IMR-90 (cell line): ENCODE results near the gene MAP3K5. TPM values are rescaled to one million over a fixed set of nuclear protein-coding genes. Genes with fewer than 3 reads are reported as not detected.

Source experiments
- ATAC-seq: fragments of 200-7000 bp; cut with Tn5 transposase; 2 replicates; pipeline ENCODE4 v1.9.1; 2020; ENCODE audit warnings: low read depth, mild to moderate bottlenecking, moderate library complexity
- BruUV-seq: library from RNA; stranded (reverse); fragments of 400-500 nt; replicated peaks from 2 replicates; lab custom pipeline; 2021; lab: Mats Ljungman, UMichigan
- CTCF ChIA-PET: fragments of 300-600 bp; formaldehyde crosslinking; extraction: SDS; loops from one replicate; lab custom pipeline; 2021; ENCODE audit warnings: antibody characterized with exemption; lab: Yijun Ruan, JAX
- POLR2A ChIA-PET: fragments of 300-600 bp; sonication (Branson Sonifier 250); formaldehyde crosslinking; loops from one replicate; lab custom pipeline; 2022; ENCODE audit warnings: antibody characterized with exemption; ENCODE audit not compliant: unreplicated experiment; lab: Charles Lee
- DNase-seq: peaks from one replicate; pipeline ENCODE4 v3.0.0; 2013
- H2AFZ ChIP-seq: replicated peaks from 2 replicates; pipeline ENCODE3; 2013; ENCODE audit warnings: low read length, mild to moderate bottlenecking; ENCODE audit not compliant: poor library complexity
- H2AK5ac ChIP-seq: 2 replicates; pipeline ENCODE4 v1.6.1; 2013; ENCODE audit warnings: low read depth, low read length, inconsistent platforms
- H2AK9ac ChIP-seq: replicated peaks from 2 replicates; pipeline ENCODE3; 2013; ENCODE audit warnings: mild to moderate bottlenecking, low read depth, low read length, moderate library complexity; ENCODE audit not compliant: poor library complexity
- H2BK120ac ChIP-seq: 2 replicates; pipeline ENCODE4 v1.6.1; 2013; ENCODE audit warnings: low read depth, low read length, inconsistent platforms
- H2BK15ac ChIP-seq: 3 replicates; pipeline ENCODE4 v1.6.1; 2013; ENCODE audit warnings: low read depth, low read length, inconsistent platforms
- H2BK20ac ChIP-seq: 2 replicates; pipeline ENCODE4 v1.6.1; 2013; ENCODE audit warnings: low read depth, mild to moderate bottlenecking, inconsistent platforms, low read length, moderate library complexity
- H2BK5ac ChIP-seq: 2 replicates; pipeline ENCODE4 v1.6.1; 2013; ENCODE audit warnings: mild to moderate bottlenecking, low read depth, low read length, inconsistent platforms; ENCODE audit not compliant: poor library complexity, severe bottlenecking
- H3K14ac ChIP-seq: replicated peaks from 2 replicates; pipeline ENCODE4 v1.6.1; 2013; ENCODE audit warnings: low read depth, low read length, inconsistent platforms
- H3K18ac ChIP-seq: 2 replicates; pipeline ENCODE4 v1.6.1; 2013; ENCODE audit warnings: low read depth, low read length, control low read depth
- H3K23ac ChIP-seq: 2 replicates; pipeline ENCODE4 v1.6.1; 2013; ENCODE audit warnings: low read depth, low read length, inconsistent platforms
- H3K27ac ChIP-seq: 2 replicates; pipeline ENCODE4 v1.5.1; 2013; ENCODE audit warnings: mild to moderate bottlenecking, control low read depth, low read length; ENCODE audit not compliant: insufficient read depth
- H3K27me3 ChIP-seq: 2 replicates; pipeline ENCODE4 v1.6.1; 2013; ENCODE audit warnings: low read length; ENCODE audit not compliant: control insufficient read depth, insufficient read depth
- H3K36me3 ChIP-seq: 2 replicates; pipeline ENCODE4 v1.6.1; 2013; ENCODE audit warnings: low read length, mixed read lengths; ENCODE audit not compliant: control insufficient read depth, insufficient read depth
- H3K4ac ChIP-seq: 2 replicates; pipeline ENCODE4 v1.6.1; 2013; ENCODE audit warnings: low read depth, low read length, inconsistent platforms
- H3K4me1 ChIP-seq: 2 replicates; pipeline ENCODE4 v1.6.1; 2013; ENCODE audit warnings: low read length, mixed read lengths; ENCODE audit not compliant: control insufficient read depth, insufficient read depth
- H3K4me2 ChIP-seq: 2 replicates; pipeline ENCODE4 v1.6.1; 2013; ENCODE audit warnings: low read depth, mild to moderate bottlenecking, control low read depth, low read length, moderate library complexity
- H3K4me3 ChIP-seq: 2 replicates; pipeline ENCODE4 v1.5.1; 2013; ENCODE audit warnings: low read depth, mild to moderate bottlenecking, control low read depth, low read length, moderate library complexity; ENCODE audit not compliant: insufficient read depth
- H3K56ac ChIP-seq: 2 replicates; pipeline ENCODE4 v1.6.1; 2013; ENCODE audit warnings: low read length, inconsistent platforms; ENCODE audit not compliant: insufficient read depth; ENCODE audit errors: extremely low read depth
- H3K79me1 ChIP-seq, 2 experiments: 2 replicates each; pipeline ENCODE4 v1.6.1; 2013; ENCODE audit warnings: low read length in 2 of 2, inconsistent platforms in 1 of 2, low read depth in 1 of 2
- H3K9ac ChIP-seq: 2 replicates; pipeline ENCODE4 v1.6.1; 2013; ENCODE audit warnings: low read depth, low read length, control low read depth
- H3K9me1 ChIP-seq: 2 replicates; pipeline ENCODE4 v1.6.1; 2013; ENCODE audit warnings: low read length, inconsistent platforms; ENCODE audit not compliant: insufficient read depth
- H3K9me3 ChIP-seq: 2 replicates; pipeline ENCODE4 v1.6.1; 2013; ENCODE audit warnings: low read length; ENCODE audit not compliant: control insufficient read depth, insufficient read depth
- H4K20me1 ChIP-seq: 2 replicates; pipeline ENCODE4 v1.6.1; 2013; ENCODE audit warnings: low read length, inconsistent platforms; ENCODE audit not compliant: insufficient read depth
- H4K5ac ChIP-seq: 2 replicates; pipeline ENCODE4 v1.6.1; 2013; ENCODE audit warnings: mild to moderate bottlenecking, low read depth, low read length, control low read depth
- H4K8ac ChIP-seq, 2 experiments: 2 replicates each; pipeline ENCODE4 v1.6.1; 2013; ENCODE audit warnings: low read depth in 2 of 2, low read length in 2 of 2, control low read depth in 1 of 2, inconsistent platforms in 1 of 2
- H4K91ac ChIP-seq: 2 replicates; pipeline ENCODE4 v1.6.1; 2013; ENCODE audit warnings: low read depth, low read length, inconsistent platforms; ENCODE audit not compliant: insufficient read depth
- BHLHE40 ChIP-seq: fragments of 150-350 bp; IDR thresholded peaks from 2 replicates; pipeline ENCODE4 v1.6.1; 2016; ENCODE audit warnings: mild to moderate bottlenecking, low read depth, low read length
- CEBPB ChIP-seq: IDR thresholded peaks from 2 replicates; pipeline ENCODE4 v1.6.1; 2012; ENCODE audit warnings: low read depth, low read length, improper control_type of control experiment
- CHD1 ChIP-seq: IDR thresholded peaks from 2 replicates; pipeline ENCODE4 v1.6.1; 2012; ENCODE audit warnings: low read depth, low read length, improper control_type of control experiment
- FOS ChIP-seq: fragments of 150-350 bp; IDR thresholded peaks from 2 replicates; pipeline ENCODE4 v1.6.1; 2016; ENCODE audit warnings: low read depth, low read length
- MAFK ChIP-seq: IDR thresholded peaks from 2 replicates; pipeline ENCODE4 v1.6.1; 2012; ENCODE audit warnings: low read depth, low read length, improper control_type of control experiment
- MAZ ChIP-seq: IDR thresholded peaks from 2 replicates; pipeline ENCODE4 v1.6.1; 2012; ENCODE audit warnings: low read depth, mild to moderate bottlenecking, low read length, improper control_type of control experiment, moderate library complexity, borderline replicate concordance
- MXI1 ChIP-seq: IDR thresholded peaks from 2 replicates; pipeline ENCODE4 v1.6.1; 2012; ENCODE audit warnings: low read depth, mild to moderate bottlenecking, low read length, moderate library complexity, borderline replicate concordance
- NFE2L2 ChIP-seq: fragments of 150-350 bp; IDR thresholded peaks from 2 replicates; pipeline ENCODE4 v1.6.1; 2016; ENCODE audit warnings: low read depth, mild to moderate bottlenecking, low read length
- POLR2A ChIP-seq: IDR thresholded peaks from 2 replicates; pipeline ENCODE4 v1.6.1; 2012; ENCODE audit warnings: mild to moderate bottlenecking, low read depth, low read length
- RAD21 ChIP-seq: IDR thresholded peaks from 2 replicates; pipeline ENCODE4 v1.6.1; 2012; ENCODE audit warnings: low read length, improper control_type of control experiment
- RCOR1 ChIP-seq: IDR thresholded peaks from 2 replicates; pipeline ENCODE4 v1.6.1; 2012; ENCODE audit warnings: mild to moderate bottlenecking, low read length, improper control_type of control experiment; ENCODE audit not compliant: insufficient replicate concordance
- RFX5 ChIP-seq: IDR thresholded peaks from 2 replicates; pipeline ENCODE4 v1.8.0; 2012; ENCODE audit warnings: low read depth, mild to moderate bottlenecking, low read length, moderate library complexity
- SMC3 ChIP-seq: fragments of 150-350 bp; IDR thresholded peaks from 2 replicates; pipeline ENCODE4 v1.6.1; 2016; ENCODE audit warnings: low read depth, mild to moderate bottlenecking, antibody characterized with exemption, low read length, moderate library complexity
- WGBS, 2 experiments: methylation state at CpG; one replicate each; pipeline versions ENCODE4 v1.1.5 to v1.1.7; 2013; ENCODE audit warnings: missing lambda C conversion rate in 2 of 2; ENCODE audit not compliant: insufficient read length in 1 of 2; ENCODE audit errors: extremely low coverage in 2 of 2; 5-methylcytosine and 5-hydroxymethylcytosine counted together
- dilution Hi-C: fragments of 300-500 bp; cut with HindIII; formaldehyde crosslinking; loops from one replicate; pipeline ENCODE4 v1.14.3; 2018; ENCODE audit warnings: low sequenced_read_pairs; ENCODE audit not compliant: unreplicated experiment
- in situ Hi-C: fragments of 300-500 bp; cut with MboI; formaldehyde crosslinking; loops from 3 replicates; pipeline ENCODE4 v1.14.3; 2019; ENCODE audit warnings: low sequenced_read_pairs, inconsistent platforms, mixed read lengths
- intact Hi-C: fragments of 100-400 bp; cut with micrococcal nuclease; formaldehyde crosslinking; loops from 2 replicates; pipeline ENCODE4 v1.10.0; 2022
- polyA plus RNA-seq, 3 experiments: library from polyadenylated mRNA; depleted of rRNA; stranded (reverse); fragments of >200 nt; gene quantifications; 2 replicates each; pipeline ENCODE4 v1.2.3, GENCODE V29; 2012; ENCODE audit warnings: low replicate concordance in 1 of 3
- total RNA-seq: library from RNA; depleted of rRNA; stranded (reverse); fragments of >200 nt; gene quantifications from 2 replicates; pipeline ENCODE4 v1.2.3, GENCODE V29; 2012
- TF ChIP-seq, protein P1 (sequence below): conservative IDR thresholded peaks from 2 replicates; pipeline ENCODE4 v1.5.1; 2012; ENCODE audit warnings: mild to moderate bottlenecking, low read depth, low read length, improper control_type of control experiment
- TF ChIP-seq, protein P2 (sequence below): fragments of 150-350 bp; IDR thresholded peaks from 2 replicates; pipeline ENCODE4 v1.6.1; 2017; ENCODE audit warnings: mild to moderate bottlenecking, antibody characterized with exemption, low read length, low read depth
- TF ChIP-seq, protein P3 (sequence below): fragments of 150-350 bp; IDR thresholded peaks from 2 replicates; pipeline ENCODE4 v1.6.1; 2016; ENCODE audit warnings: low read depth, mild to moderate bottlenecking, low read length, moderate library complexity, borderline replicate concordance

Gene MAP3K5
- total and polyA plus RNA-seq, 2 of the 4 experiments (the other 2 are of a cell fraction), result 5.4 to 17.6 TPM

DNA sequence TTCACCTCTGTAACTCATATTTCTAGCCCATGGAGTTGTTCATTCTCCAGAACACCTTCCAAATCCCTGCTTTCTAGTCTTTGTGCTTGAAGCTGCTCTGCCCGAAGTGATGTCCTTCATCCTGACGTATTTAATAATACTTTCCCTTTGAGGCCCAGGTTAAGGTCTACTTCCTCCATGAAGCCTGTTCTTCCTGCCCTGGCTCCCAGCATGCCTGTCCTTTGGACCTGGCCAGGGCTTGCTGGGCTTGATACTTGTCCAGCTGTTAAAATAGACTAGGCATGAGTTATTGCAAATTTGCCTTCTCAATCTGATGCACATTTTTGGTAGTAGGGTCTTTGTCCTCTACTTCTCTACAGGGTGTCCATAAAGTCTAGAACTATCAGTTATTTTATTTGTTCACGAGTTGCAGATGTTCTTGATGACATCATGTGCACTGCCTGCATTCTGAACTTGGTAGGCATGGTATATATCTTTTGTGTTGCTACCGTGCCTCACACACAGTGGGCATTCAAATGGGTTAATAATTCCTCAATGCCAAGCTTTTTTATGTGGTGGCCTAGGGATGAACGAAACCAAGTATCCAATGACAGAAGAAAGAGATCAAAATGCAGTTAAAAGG lies 239.0 kb downstream of the MAP3K5 start:
- Histone ChIP-seq H2BK5ac (no peak overlapping the region), H3K36me3 (peaks cover 1% of the 10 kb centered on the region; the same call in 1 of the 2 replicates), H3K18ac (no peak overlapping the region), H3K27ac (no peak overlapping the region), H2BK20ac (no peak overlapping the region), H2BK15ac (no peak overlapping the region), H3K9ac (no peak overlapping the region), H3K14ac (no peak overlapping the region), H4K8ac (no peak overlapping the region), H4K5ac (no peak overlapping the region), H3K4me3 (no peak overlapping the region), H2BK120ac (no peak overlapping the region), H3K56ac (no peak overlapping the region), H2AFZ (no peak overlapping the region), H3K4me2 (no peak overlapping the region), H3K9me1 (no peaks in the 10 kb centered on the region), H3K27me3 (peaks cover 24% of the 10 kb centered on the region), H4K20me1 (no peaks in the 10 kb centered on the region), H3K23ac (no peak overlapping the region), H3K79me1 (no peaks in the 10 kb centered on the region), H4K91ac (no peak overlapping the region), H2AK9ac (no peak overlapping the region), H3K4ac (no peak overlapping the region), H3K4me1 (peaks cover 3% of the 10 kb centered on the region; the same call in 1 of the 2 replicates), H2AK5ac (no peak overlapping the region), H3K9me3 (no peaks in the 10 kb centered on the region)
- ChIA-PET CTCF (no interaction called here), POLR2A (no interaction called here)
- WGBS, 2 experiments, result 100% methylated on average over 1 of the region's 5 CpGs; no CpG with 5 or more reads in 1 of the 2 experiments
- DNase-seq (no peak), ATAC-seq (no peak)
- intact Hi-C loops, result no loop called here
- dilution Hi-C loops, result no loop called here
- TF ChIP-seq NFE2L2 (no peak), RFX5 (no peak), MXI1 (no peak), POLR2A (no peak), RCOR1 (no peak), CHD1 (no peak), CEBPB (no peak), SMC3 (no peak), FOS (no peak), BHLHE40 (no peak), MAFK (no peak), RAD21 (no peak), MAZ (no peak)
- TF ChIP-seq, protein P1, sequence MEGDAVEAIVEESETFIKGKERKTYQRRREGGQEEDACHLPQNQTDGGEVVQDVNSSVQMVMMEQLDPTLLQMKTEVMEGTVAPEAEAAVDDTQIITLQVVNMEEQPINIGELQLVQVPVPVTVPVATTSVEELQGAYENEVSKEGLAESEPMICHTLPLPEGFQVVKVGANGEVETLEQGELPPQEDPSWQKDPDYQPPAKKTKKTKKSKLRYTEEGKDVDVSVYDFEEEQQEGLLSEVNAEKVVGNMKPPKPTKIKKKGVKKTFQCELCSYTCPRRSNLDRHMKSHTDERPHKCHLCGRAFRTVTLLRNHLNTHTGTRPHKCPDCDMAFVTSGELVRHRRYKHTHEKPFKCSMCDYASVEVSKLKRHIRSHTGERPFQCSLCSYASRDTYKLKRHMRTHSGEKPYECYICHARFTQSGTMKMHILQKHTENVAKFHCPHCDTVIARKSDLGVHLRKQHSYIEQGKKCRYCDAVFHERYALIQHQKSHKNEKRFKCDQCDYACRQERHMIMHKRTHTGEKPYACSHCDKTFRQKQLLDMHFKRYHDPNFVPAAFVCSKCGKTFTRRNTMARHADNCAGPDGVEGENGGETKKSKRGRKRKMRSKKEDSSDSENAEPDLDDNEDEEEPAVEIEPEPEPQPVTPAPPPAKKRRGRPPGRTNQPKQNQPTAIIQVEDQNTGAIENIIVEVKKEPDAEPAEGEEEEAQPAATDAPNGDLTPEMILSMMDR, result no peak
- TF ChIP-seq, protein P2, sequence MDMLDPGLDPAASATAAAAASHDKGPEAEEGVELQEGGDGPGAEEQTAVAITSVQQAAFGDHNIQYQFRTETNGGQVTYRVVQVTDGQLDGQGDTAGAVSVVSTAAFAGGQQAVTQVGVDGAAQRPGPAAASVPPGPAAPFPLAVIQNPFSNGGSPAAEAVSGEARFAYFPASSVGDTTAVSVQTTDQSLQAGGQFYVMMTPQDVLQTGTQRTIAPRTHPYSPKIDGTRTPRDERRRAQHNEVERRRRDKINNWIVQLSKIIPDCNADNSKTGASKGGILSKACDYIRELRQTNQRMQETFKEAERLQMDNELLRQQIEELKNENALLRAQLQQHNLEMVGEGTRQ, result no peak
- TF ChIP-seq, protein P3, sequence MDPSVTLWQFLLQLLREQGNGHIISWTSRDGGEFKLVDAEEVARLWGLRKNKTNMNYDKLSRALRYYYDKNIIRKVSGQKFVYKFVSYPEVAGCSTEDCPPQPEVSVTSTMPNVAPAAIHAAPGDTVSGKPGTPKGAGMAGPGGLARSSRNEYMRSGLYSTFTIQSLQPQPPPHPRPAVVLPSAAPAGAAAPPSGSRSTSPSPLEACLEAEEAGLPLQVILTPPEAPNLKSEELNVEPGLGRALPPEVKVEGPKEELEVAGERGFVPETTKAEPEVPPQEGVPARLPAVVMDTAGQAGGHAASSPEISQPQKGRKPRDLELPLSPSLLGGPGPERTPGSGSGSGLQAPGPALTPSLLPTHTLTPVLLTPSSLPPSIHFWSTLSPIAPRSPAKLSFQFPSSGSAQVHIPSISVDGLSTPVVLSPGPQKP, result no peak
- in situ Hi-C loops, result no loop called here
- no TSS peak for BruUV-seq
